ENCODE results near the gene BNIPL.

BNIPL gene

DNA sequence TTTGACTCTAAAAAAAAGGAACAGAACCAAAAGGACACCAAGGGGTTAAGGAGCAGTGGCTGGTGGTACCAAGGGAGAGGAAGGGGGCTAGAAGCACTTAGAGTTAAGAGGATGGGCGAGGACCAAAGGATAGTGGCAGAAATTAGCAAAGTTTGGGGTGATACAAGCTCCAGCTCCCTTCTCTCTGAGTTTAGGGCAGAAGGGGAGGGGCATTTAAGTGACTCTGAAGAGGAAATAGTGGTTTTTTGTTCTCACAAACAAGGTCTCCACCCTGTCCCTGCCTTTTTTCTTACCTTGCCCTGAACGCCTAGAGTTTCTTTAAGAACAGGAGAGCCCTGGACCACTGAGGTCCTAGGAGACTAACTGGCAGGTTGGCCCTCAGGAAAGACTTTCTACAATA lies 19.8 kb downstream of the BNIPL start:
- no peak for DNase-seq (ENCODE audit: low read depth in 2 of 2)

DNA sequence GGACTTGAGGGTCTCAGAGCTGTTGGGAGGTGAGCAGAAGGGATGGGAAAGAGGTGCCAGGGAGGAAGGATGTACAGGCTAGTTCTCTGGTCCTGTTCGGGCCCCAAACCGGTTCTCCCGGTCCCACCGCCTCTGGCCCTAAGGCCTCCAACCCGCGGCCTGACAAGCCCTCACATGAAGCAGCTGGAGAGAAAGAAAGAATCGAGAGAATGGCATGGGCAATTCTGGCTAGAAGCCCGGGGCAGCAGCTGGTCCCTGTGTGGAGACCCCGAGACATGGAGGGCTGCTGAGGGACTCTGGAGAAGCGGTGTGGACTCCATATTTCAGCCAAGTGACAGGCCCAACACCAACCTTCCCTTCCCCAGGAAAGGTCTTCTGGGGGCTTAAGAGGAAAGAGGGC lies 22.3 kb downstream of the BNIPL start:
- DNase-seq (ENCODE audit: low read depth in 2 of 2): no peak

GRCh38 chr1:151059109-151060006 lies 23.0 kb downstream of the BNIPL start, which contains the start of gene CDC42SE1:
CDC42SE1 (minus strand) TSS chr1:151059622; CDS start chr1:151055730, 3,892 bp downstream.
- peak; percentile 76 to 84 for DNase-seq (ENCODE audit: low read depth in 2 of 2)

DNA sequence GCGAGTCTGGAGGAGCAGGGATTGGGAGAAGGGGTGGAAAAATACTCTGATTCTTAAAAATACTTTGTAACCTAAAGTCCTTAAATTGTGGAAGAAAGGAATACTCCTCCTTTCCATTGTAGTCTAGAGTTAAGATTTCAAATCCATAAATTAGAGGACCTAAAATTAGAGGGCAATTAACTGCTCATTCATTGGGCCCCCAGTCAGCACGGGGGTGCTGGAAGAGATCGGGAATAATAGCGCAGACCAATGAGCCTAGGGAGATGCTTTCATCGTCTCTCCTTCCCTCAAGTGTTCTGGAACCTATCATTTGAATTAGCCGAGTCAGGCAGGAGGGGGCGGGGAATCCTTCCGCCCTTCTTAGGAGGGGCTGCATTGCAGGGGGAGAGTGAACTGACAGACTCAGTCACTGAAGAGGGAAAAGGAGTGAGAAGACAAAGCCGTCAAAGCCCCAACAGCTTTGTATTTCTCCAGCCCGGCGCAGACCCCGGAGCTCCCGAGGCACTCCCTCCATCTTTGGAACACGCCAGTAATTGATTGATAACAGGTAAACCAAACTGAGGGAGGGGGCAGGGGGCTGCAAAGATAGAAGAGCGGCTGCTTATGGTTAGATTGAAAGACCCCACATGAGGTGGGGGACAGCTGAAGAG lies 23.7 kb downstream of the BNIPL start, which contains the start of gene MLLT11:
Gene MLLT11, plus strand, starts transcription at position 391 of the 650 bp plus-strand sequence. CDS start 6,828 bp downstream, outside the sequence.
- DNase-seq (ENCODE audit: low read depth in 2 of 2): no peak

DNA sequence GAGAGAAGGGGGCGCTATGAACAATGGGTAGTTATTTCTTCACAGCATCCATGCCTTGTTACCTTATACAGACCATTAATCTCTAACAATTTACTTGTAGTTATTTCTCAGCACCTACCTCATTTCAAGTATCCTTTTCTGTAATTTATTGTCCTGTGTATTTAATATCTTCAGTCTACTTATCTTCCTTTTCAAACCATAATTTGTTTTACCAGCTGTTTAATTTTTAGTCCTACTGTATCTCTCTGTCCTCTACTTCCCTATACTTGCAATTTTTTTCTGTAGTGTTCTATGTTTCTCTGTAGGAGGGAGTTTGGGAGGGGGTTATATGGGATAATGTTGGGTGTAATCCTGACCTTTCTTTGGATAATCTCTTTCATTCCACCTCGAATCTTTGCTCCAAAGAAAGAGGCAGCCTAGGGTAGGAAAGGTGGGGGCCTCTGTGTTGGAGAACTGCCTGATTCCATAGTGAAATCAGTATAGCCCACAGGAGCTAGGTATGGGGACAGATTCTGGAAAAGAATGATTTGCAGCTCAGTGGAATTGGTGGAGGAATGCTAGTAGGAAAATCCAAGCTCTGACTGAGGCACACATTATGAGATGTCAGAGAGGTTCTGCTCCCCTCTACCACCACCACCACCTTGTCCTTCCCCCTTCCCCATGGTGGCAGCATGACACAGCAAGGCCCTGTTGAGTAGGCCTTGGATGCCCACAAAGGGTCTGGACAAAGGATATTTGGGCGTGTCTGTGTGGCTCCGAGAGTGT lies 24.5 kb downstream of the BNIPL start:
- DNase-seq (ENCODE audit: low read depth in 2 of 2): no peak

GRCh38 chr1:151061704-151062103 lies 25.3 kb downstream of the BNIPL start:
- no peak for DNase-seq (ENCODE audit: low read depth in 2 of 2)

DNA sequence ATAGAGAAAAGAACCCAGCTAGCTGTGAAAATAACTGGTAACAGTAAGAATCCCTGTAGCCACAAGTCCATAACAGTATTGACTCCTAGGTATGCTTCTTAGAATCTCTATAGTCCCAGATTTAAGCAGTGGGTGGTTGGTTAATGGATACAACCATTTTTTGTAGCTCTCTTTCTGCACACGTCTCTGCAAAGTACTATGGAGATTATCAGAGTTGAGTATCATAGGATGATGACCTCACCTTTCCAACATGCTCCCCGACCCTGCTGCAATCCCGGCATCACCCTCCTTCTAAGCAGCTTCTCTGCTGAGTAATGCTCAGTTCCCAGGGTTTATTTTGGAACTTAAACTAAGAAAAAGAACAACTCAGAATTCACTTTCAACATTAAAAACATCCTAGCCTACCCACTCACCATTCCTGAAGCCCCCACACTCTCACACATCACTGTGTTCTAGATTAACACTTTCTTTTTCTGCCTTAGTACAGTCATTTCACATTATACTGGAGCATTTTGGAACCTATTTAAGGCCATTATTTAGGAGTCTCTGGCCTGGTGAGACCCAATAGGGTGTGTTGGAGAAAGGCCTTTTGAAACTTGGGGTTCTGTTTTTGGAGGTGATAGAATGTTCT lies 26.5 kb downstream of the BNIPL start:
- no peak for DNase-seq (ENCODE audit: low read depth in 2 of 2)

DNA sequence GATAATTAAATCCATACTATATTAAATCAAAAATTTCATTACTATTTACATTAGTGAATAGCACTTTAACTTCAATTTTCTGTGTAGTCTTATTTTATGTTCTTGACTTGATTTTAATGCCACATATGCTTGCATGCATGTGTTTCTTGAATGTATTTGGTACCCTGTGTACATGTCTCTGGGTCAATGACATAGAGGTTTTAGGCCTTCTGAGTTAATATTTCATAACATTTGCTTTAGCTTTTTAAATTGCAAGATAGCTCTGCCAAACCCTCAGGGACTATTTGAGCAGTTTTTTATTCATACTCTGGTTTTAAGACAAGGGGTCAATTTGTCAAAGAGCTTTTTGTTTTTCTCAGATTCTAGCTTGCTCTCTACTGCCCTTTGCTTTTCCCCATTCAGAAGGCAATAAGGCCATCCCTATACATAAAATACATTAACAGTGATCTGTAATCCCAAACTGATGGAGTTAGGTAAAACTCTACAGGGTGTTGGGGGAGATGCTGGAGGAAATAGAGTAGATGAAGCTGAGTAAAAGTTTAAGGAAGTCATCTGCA lies 28.8 kb downstream of the BNIPL start:
- DNase-seq (ENCODE audit: low read depth in 2 of 2): no peak

DNA sequence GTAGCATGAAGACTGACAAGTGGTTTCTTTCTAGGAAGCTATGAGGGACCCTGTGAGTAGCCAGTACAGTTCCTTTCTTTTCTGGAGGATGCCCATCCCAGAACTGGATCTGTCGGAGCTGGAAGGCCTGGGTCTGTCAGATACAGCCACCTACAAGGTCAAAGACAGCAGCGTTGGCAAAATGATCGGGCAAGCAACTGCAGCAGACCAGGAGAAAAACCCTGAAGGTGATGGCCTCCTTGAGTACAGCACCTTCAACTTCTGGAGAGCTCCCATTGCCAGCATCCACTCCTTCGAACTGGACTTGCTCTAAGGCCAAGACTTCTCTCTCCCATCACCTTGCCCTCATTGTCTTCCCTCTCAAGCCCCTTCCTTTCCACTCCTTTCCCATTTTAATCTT lies 30.8 kb downstream of the BNIPL start:
- DNase-seq (ENCODE audit: low read depth in 2 of 2): no peak

DNA sequence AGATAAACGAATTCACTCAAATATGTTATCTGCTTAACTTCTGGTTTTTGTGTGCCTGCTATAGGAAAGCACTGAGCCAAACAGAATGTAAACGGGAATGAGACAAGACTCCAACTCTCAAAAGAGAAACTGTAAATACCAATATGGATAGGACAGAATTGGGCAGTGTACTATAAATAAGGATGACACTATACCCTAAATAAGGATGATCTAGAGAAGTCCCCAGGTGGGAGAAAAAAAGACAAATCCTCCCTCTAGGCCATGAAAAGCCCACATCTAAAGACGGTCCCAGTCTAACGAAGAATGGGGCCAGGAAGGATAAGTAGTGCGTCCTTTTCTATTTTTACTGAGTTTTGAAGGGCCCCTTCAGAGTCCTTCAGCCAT lies 32.7 kb downstream of the BNIPL start:
- DNase-seq (ENCODE audit: low read depth in 2 of 2): no peak

DNA sequence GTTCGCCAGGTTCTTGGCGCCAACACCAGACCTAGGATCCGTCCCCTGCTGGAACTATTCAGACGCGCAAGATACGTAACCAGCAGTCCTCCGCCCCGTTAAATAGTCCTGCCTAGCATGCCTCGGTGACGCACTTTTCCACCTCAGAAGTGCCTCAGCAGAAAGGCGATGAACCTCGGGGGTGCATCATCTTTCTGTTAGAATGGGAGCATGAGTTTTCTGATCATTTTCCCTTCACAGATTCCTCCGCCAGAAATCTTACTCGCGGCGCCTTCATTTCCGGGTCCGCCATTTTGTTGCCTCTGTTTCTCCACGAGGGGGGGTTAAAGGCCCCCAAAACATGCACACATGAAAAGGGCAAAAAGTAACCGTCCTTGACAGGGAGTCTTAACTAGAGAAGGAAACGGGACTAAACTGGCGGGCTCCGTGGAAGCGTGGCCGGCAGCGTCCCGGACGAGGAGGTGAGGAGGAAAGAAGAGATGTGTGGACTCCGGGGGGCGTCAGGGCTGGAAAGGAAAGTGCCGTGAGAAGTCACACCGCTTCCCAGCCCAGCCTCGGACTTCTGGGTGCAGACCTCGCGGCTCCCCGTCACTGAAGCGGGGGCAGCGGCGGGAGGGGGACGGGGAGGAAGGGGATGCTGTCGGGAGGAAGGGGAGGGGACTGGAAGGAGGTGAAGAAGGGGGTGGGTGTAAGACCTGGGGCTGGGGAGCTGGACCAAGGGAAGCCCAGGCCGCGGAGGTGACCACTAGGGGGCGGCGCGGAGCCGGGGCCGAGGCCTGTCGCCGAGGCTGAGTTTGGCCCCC lies 34.3 kb downstream of the BNIPL start, which contains the start of gene GABPB2:
Gene GABPB2, plus strand, starts transcription at position 288 of the 803 bp plus-strand sequence. CDS start 17,429 bp downstream, outside the sequence.
- peak; percentile 82 to 87 for DNase-seq (ENCODE audit: low read depth in 2 of 2)

DNA sequence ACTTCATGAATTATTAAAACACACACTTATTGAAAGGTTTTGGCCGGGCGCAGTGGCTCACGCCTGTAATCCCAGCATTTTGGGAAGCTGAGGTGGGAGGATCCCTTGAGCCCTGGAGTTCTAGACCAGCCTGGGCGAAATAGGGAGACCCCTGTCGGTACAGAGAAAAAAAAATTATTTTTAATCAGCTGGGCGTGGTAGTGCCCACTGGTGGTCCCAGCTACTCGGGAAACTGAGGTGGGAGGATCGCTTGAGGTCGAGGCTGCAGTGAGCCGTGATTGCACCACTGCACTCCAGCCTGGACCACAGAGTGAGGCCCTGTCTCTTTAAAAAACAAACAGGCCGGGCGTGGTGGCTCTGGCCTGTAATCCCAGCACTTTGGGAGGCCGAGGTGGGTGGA lies 35.8 kb downstream of the BNIPL start:
- no peak for DNase-seq (ENCODE audit: low read depth in 2 of 2)

DNA sequence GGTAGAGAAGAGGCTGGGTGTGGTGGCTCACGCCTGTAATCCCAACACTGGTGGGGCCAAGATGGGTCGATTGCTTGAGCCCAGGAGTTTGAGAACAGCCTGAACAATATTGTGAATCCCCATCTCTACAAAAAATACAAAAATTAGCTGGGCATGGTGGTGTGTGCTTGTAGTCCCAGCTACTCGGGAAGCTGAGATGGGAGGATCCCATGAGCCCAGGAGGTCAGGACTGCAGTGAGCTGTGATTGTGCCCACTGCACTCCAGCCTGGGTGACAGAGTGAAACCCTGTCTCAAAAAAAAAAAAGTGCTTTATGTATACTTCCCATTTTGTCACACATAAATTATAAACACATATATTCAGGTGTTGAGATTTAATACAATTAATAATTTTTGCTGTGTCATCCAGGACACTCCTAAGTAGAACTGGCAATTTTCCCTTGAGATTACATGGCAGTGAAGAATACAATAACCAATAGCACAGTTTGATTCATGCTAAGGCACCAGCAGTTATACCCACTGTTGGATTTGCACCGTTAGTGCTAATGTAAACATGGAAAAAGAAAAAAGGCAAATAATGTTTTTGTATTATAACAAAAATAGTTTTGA lies 49.7 kb downstream of the BNIPL start:
- no peak for DNase-seq (ENCODE audit: low read depth in 2 of 2)

Data from stimulated activated CD4-positive, alpha-beta T cell treated with anti-CD3 and anti-CD28 coated beads, Interleukin-15, amount 100 ng/mL, for 48 hours (primary cell).